Regular cardiac myocyte (primary cell): ENCODE results near the gene PIK3R5. TPM values are rescaled to one million over a fixed set of nuclear protein-coding genes. Genes with fewer than 3 reads are reported as not detected.

Source experiments
- total RNA-seq: library from RNA; depleted of rRNA; stranded (reverse); fragments of >200 nt; gene quantifications from 2 replicates; pipeline ENCODE4 v1.2.3, GENCODE V29; 2014

Gene PIK3R5, protein sequence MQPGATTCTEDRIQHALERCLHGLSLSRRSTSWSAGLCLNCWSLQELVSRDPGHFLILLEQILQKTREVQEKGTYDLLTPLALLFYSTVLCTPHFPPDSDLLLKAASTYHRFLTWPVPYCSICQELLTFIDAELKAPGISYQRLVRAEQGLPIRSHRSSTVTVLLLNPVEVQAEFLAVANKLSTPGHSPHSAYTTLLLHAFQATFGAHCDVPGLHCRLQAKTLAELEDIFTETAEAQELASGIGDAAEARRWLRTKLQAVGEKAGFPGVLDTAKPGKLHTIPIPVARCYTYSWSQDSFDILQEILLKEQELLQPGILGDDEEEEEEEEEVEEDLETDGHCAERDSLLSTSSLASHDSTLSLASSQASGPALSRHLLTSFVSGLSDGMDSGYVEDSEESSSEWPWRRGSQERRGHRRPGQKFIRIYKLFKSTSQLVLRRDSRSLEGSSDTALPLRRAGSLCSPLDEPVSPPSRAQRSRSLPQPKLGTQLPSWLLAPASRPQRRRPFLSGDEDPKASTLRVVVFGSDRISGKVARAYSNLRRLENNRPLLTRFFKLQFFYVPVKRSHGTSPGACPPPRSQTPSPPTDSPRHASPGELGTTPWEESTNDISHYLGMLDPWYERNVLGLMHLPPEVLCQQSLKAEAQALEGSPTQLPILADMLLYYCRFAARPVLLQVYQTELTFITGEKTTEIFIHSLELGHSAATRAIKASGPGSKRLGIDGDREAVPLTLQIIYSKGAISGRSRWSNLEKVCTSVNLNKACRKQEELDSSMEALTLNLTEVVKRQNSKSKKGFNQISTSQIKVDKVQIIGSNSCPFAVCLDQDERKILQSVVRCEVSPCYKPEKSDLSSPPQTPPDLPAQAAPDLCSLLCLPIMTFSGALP
- under 0.01 and 0.38 TPM in 2 replicates for total RNA-seq

DNA sequence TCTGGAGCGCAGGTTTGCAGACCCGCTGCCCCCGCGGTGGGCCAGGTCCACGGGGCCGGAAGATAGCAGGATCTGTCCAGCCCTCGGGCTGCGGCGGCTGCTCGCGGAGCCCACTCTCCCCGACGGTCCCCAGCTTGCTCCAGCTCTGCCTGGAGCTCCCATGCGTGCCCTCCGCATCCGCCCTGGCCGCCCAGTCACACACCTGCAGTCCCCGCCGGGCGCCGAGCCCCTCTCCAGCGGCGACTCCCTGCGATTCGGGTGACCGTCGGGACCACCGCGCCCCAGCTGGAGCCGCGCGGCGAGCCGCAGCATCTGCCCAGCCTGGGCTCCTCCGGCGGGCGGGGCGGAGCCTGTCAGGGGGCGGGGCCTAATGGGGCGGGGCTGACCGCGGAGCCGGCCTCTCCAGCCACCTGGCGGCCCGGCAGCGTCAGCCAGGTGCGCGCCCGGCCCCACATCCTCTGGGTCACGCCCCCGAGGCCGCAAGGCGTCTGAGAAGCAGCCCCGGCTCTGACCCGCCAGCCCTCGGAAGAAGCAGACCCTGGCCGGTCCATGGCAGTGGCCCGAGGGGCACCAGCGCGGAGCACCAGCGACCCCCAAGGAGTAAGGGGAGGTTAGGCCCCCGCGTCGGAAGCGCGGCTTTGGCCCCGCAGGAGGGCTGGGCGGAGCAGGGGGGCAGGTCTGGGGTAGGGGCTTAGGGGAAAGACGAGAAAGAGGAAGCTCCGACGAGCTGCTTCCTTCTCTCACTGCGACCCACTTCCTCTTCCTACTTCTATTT is at the start of gene PIK3R5:
Gene PIK3R5 (minus strand): TSS at position 314 of the 775 bp plus-strand sequence. CDS start 54,213 bp downstream, outside the sequence.

DNA sequence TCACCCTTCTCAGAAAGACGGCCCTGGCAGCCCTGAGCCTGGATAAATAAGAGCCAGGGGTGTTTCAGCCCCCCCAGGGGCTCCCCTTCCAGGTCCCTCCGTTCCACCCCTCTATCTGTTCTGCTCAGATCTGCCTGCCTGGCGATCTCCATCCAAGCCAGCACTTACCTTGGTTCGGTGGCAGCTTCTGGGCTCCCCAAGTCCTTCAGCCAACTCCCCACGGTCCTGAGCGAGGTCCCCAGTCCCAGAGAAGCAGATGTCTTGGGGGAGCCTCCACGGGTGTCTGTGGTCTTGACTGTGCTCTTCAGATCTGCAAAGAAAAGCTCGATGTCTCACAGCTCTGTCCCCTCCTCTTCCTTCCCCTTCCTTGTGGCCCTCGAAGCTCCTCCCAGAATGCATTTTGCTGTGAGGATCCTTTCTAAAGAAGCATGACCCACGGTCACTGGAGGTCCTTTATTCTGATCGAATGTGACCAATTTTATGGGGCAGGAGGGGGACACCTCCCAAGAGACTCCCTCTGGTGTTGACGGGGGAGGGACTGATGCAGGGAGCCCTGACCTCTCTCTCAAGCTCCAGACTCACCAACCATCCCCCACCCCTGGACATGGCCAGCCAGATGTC is 98.0 kb downstream of the PIK3R5 start, which contains the start of gene PIK3R6:
Gene PIK3R6 (minus strand): TSS at position 314 of the 621 bp plus-strand sequence. CDS start 17,880 bp downstream, outside the sequence.

Other genes with a start within 250 kb of the PIK3R5 start
- gene CCDC42, start 220.9 kb downstream of the PIK3R5 start, total RNA-seq, result not detected in 2 replicates
- not detected in 2 replicates for gene SPDYE4, start 207.2 kb downstream of the PIK3R5 start, total RNA-seq
- gene MFSD6L, start 166.3 kb downstream of the PIK3R5 start, total RNA-seq, result not detected in 2 replicates
- under 0.01 and 0.38 TPM in 2 replicates for gene PIK3R6, start 98.0 kb downstream of the PIK3R5 start, total RNA-seq
- under 0.01 and 0.28 TPM in 2 replicates for gene NTN1, start 55.8 kb upstream of the PIK3R5 start, total RNA-seq